K562 (cell line): Measurements from ENCODE around the gene ANKRD23. TPM values are rescaled to one million over a fixed set of nuclear protein-coding genes. Genes with fewer than 3 reads are reported as not detected.

ENCODE experiments used
- ATAC-seq: fragments of 200-7000 bp; cut with Tn5 transposase; 3 replicates; pipeline ENCODE4 v1.9.1; 2020; ENCODE audit warnings: moderate library complexity
- BruUV-seq: library from RNA; stranded (reverse); fragments of 400-500 nt; replicated peaks from 2 replicates; lab custom pipeline; 2021; lab: Mats Ljungman, UMichigan
- CTCF ChIA-PET: fragments of 300-600 bp; formaldehyde crosslinking; extraction: SDS; loops from one replicate; lab custom pipeline; 2021; ENCODE audit warnings: low intra/inter-chr PET ratio; lab: Yijun Ruan, JAX
- POLR2A ChIA-PET: fragments of 300-600, 350-650 bp; sonication (Branson Sonifier 250); formaldehyde crosslinking; extraction: SDS; loops from one replicate; lab custom pipeline; 2021; ENCODE audit warnings: antibody characterized with exemption, inconsistent platforms; lab: Yijun Ruan, JAX
- DNase-seq, 4 experiments: peaks; one replicate each; pipeline versions ENCODE4 v3.0.0 to v3.0.0-alpha.2; 2011 to 2018; ENCODE audit warnings: low spot score in 3 of 4, mixed read lengths in 3 of 4; ENCODE audit errors: extremely low read depth in 1 of 4
- FAIRE-seq: peaks from 2 replicates; lab custom pipeline; 2011; peaks lifted over from hg19 to GRCh38; lab: Jason Lieb, UNC
- H2AFZ ChIP-seq: 2 replicates; pipeline ENCODE4 v1.6.0; 2011; ENCODE audit warnings: low read depth, low read length, control low read depth, inconsistent platforms
- H3K27ac ChIP-seq: fragments of 200-600 bp; 3 replicates; pipeline ENCODE4 v1.8.0; 2011; ENCODE audit warnings: low read depth, mild to moderate bottlenecking, control low read depth, inconsistent platforms, low read length, moderate library complexity, mixed read lengths; ENCODE audit errors: extremely low read depth
- H3K27me3 ChIP-seq, 2 experiments: fragments of 300-600 bp in 1 of 2; 2 replicates in 1 of 2; 3 replicates in 1 of 2; pipeline versions ENCODE4 v1.6.0 to v1.8.0; 2011; ENCODE audit warnings: inconsistent platforms in 2 of 2, low read length in 2 of 2, mild to moderate bottlenecking in 1 of 2, mixed read lengths in 1 of 2, moderate library complexity in 1 of 2; ENCODE audit not compliant: control insufficient read depth in 2 of 2, insufficient read depth in 2 of 2
- H3K36me3 ChIP-seq: fragments of 300-600 bp; 3 replicates; pipeline ENCODE4 v1.8.0; 2011; ENCODE audit warnings: mild to moderate bottlenecking, low read length, inconsistent platforms; ENCODE audit not compliant: control insufficient read depth, insufficient read depth
- H3K4me1 ChIP-seq, 2 experiments: fragments of 200-600 bp in 1 of 2; replicated peaks in 1 of 2; 2 replicates in 1 of 2; 3 replicates in 1 of 2; pipeline versions ENCODE4 v1.5.1 to v1.8.0; 2011; ENCODE audit warnings: inconsistent platforms in 2 of 2, low read length in 2 of 2, mild to moderate bottlenecking in 1 of 2, mixed read lengths in 1 of 2, moderate library complexity in 1 of 2; ENCODE audit not compliant: control insufficient read depth in 2 of 2, insufficient read depth in 2 of 2
- H3K4me2 ChIP-seq: 2 replicates; pipeline ENCODE4 v1.6.1; 2011; ENCODE audit warnings: low read length, control low read depth, inconsistent platforms, mixed read lengths; ENCODE audit not compliant: insufficient read depth
- H3K4me3 ChIP-seq: fragments of 200-600 bp; sonication (generic), shearing (Covaris generic); 2 replicates; pipeline ENCODE4 v1.5.1; 2016; ENCODE audit warnings: control low read depth, inconsistent platforms
- H3K79me2 ChIP-seq: fragments of 200-600 bp; 3 replicates; pipeline ENCODE4 v1.8.0; 2011; ENCODE audit warnings: low read length, inconsistent platforms; ENCODE audit not compliant: control insufficient read depth, insufficient read depth
- H3K9ac ChIP-seq, 2 experiments: 2 replicates each; pipeline versions ENCODE4 v1.6.0 to v1.6.1; 2011; ENCODE audit warnings: low read depth in 2 of 2, low read length in 2 of 2, control low read depth in 1 of 2, inconsistent platforms in 1 of 2, mild to moderate bottlenecking in 1 of 2, mixed read lengths in 1 of 2; ENCODE audit not compliant: insufficient read depth in 1 of 2
- H3K9me1 ChIP-seq: one replicate; pipeline ENCODE4 v1.6.0; 2011; ENCODE audit warnings: inconsistent platforms, mild to moderate bottlenecking, low read length, moderate library complexity; ENCODE audit not compliant: control insufficient read depth, insufficient read depth
- H3K9me3 ChIP-seq: replicated peaks from 2 replicates; pipeline ENCODE4 v1.5.1; 2011; ENCODE audit warnings: low read depth, low read length, inconsistent platforms; ENCODE audit not compliant: control insufficient read depth, insufficient read depth
- H4K20me1 ChIP-seq: replicated peaks from 2 replicates; pipeline ENCODE4 v1.6.1; 2011; ENCODE audit warnings: low read length, inconsistent platforms, mixed read lengths; ENCODE audit not compliant: control insufficient read depth, insufficient read depth
- ARID1B ChIP-seq: fragments of 450-650 bp; IDR thresholded peaks from 2 replicates; pipeline ENCODE4 v1.6.1; 2016; ENCODE audit warnings: antibody characterized with exemption, mild to moderate bottlenecking, inconsistent platforms
- CREB3L1 ChIP-seq: fragments of 450-650 bp; IDR thresholded peaks from 2 replicates; pipeline ENCODE4 v1.6.1; 2014; ENCODE audit warnings: low read depth, mild to moderate bottlenecking, moderate library complexity, borderline replicate concordance
- DDX20 ChIP-seq: fragments of 450-650 bp; IDR thresholded peaks from 2 replicates; pipeline ENCODE4 v1.6.1; 2016; ENCODE audit warnings: missing genetic modification characterization, low read depth, mild to moderate bottlenecking, missing compliant biosample characterization, moderate library complexity
- FOXA3 ChIP-seq, 2 experiments: fragments of 450-650 bp in 1 of 2; sonication (generic) in 1 of 2; formaldehyde crosslinking; IDR thresholded peaks in 1 of 2; conservative IDR thresholded peaks in 1 of 2; 2 replicates each; pipeline versions ENCODE4 v1.4.0 to v1.8.0; 2020 to 2022; ENCODE audit warnings: mild to moderate bottlenecking in 2 of 2, missing genetic modification reagents in 1 of 2
- KAT8 ChIP-seq: fragments of 450-650 bp; IDR thresholded peaks from 2 replicates; pipeline ENCODE4 v1.6.1; 2016; ENCODE audit warnings: low read depth, mild to moderate bottlenecking
- MAX ChIP-seq: sonication (generic); formaldehyde crosslinking; IDR thresholded peaks from 2 replicates; pipeline ENCODE4 v1.9.0; 2022; ENCODE audit warnings: mild to moderate bottlenecking, missing genetic modification reagents
- MCM5 ChIP-seq: fragments of 450-650 bp; IDR thresholded peaks from 2 replicates; pipeline ENCODE4 v1.6.1; 2016; ENCODE audit warnings: low read depth
- PPARD ChIP-seq: fragments of 250-450 bp; sonication (Bioruptor Pico); IDR thresholded peaks from 2 replicates; pipeline ENCODE4 v1.8.0; 2022; ENCODE audit warnings: inconsistent platforms, mild to moderate bottlenecking, moderate library complexity
- SMARCA4 ChIP-seq: fragments of 450-650 bp; IDR thresholded peaks from 2 replicates; pipeline ENCODE4 v1.6.1; 2016
- SRSF7 ChIP-seq: fragments of 200-400 bp; formaldehyde crosslinking; optimal IDR thresholded peaks from 2 replicates; pipeline ENCODE3; 2017; ENCODE audit warnings: mild to moderate bottlenecking, low read depth, low read length
- TGIF2 ChIP-seq: sonication (generic); formaldehyde crosslinking; IDR thresholded peaks from 2 replicates; pipeline ENCODE4 v1.8.1; 2022; ENCODE audit warnings: mild to moderate bottlenecking, missing genetic modification reagents, moderate library complexity
- TSHZ1 ChIP-seq: fragments of 250-450 bp; sonication (Bioruptor Pico); IDR thresholded peaks from 2 replicates; pipeline ENCODE4 v1.4.0; 2020; ENCODE audit warnings: mild to moderate bottlenecking, moderate library complexity
- ZNF431 ChIP-seq: sonication (generic); formaldehyde crosslinking; IDR thresholded peaks from 2 replicates; pipeline ENCODE4 v1.8.0; 2022; ENCODE audit warnings: mild to moderate bottlenecking, missing genetic modification reagents
- WGBS: fragments of 100-300 bp; shearing (Covaris generic); methylation state at CpG from one replicate; pipeline ENCODE4 v1.1.6; 2016; ENCODE audit warnings: low coverage, mixed read lengths; ENCODE audit not compliant: insufficient coverage; ENCODE audit errors: missing lambda C conversion rate; 5-methylcytosine and 5-hydroxymethylcytosine counted together
- in situ Hi-C: fragments of 300-500 bp; cut with MboI; formaldehyde crosslinking; loops from 4 replicates; pipeline ENCODE4 v1.15.0; 2018; ENCODE audit warnings: inconsistent platforms, mixed read lengths
- intact Hi-C: fragments of 100-400 bp; cut with micrococcal nuclease; formaldehyde crosslinking; loops from 2 replicates; pipeline ENCODE4 v1.14.2; 2022
- polyA plus RNA-seq, 8 experiments: library from polyadenylated mRNA; depleted of rRNA in 4 of 8; stranded (reverse) in 5 of 8; unstranded in 3 of 8; fragments of >200 nt; fragmentation: Nextera tagmentation in 2 of 8; fragmentation: Illumina TruSeq in 1 of 8; extraction: Ambion mirVana in 2 of 8; extraction: Trizol in 1 of 8; gene quantifications; 2 replicates each; pipeline versions ENCODE4 v1.2.1 to v1.2.3, GENCODE V29; 2011 to 2014; ENCODE audit warnings: inconsistent platforms in 1 of 8, missing spikeins in 1 of 8
- total RNA-seq, 7 experiments: library from RNA; depleted of rRNA in 6 of 7; stranded (reverse); fragments of >200 nt in 6 of 7; fragmentation: Illumina TruSeq in 2 of 7; extraction: Trizol in 2 of 7; gene quantifications; 2 replicates each; pipeline versions ENCODE4 v1.2.1 to v1.2.3, GENCODE V29; 2011 to 2021; ENCODE audit warnings: low replicate concordance in 1 of 7
- TF ChIP-seq, protein P1 (sequence below): sonication (generic); formaldehyde crosslinking; IDR thresholded peaks from 2 replicates; pipeline ENCODE4 v1.8.1; 2023; ENCODE audit warnings: mild to moderate bottlenecking, missing genetic modification reagents

Gene ANKRD23
- total and polyA plus RNA-seq, 9 of the 15 experiments (the other 6 are each of a cell fraction or from before 2014, with no cell fraction given): 0.32 to 4.8 (median 2.8) TPM

- WGBS: 74% methylated on average over 7 of the region's 7 CpGs
- ATAC-seq (no peak), FAIRE-seq (no peak), DNase-seq (no peak)
- no peak overlapping the region for H2AFZ ChIP-seq
- no peaks in the 10 kb centered on the region for H3K9me1 ChIP-seq
- ChIA-PET CTCF (no interaction called here), POLR2A (interaction anchor here (0.6 to 2.0 kb wide), 3 partner anchors 10 to 266 kb away, joined by 3 to 4 read pairs (median 3); partner anchors contain the start of gene ARID5A)
- H3K4me1 ChIP-seq: peaks cover 0 to 10% of the 10 kb centered on the region in 2 experiments; a peak in 2 of 5 replicates
- H3K4me2 ChIP-seq: no peak overlapping the region
- no peaks in the 10 kb centered on the region for H3K9me3 ChIP-seq
- no peak overlapping the region for H3K9ac ChIP-seq
- intact Hi-C loops (loop anchor here (10.0 kb wide), 1 partner anchor 248 kb away; no protein-coding TSS in a partner anchor), in situ Hi-C loops (no loop called here)
- H4K20me1 ChIP-seq: no peaks in the 10 kb centered on the region
- no peaks in the 10 kb centered on the region for H3K27me3 ChIP-seq
- H3K4me3 ChIP-seq: no peak overlapping the region
- H3K36me3 ChIP-seq: peaks cover 25% of the 10 kb centered on the region; the same call in 2 of the 3 replicates
- H3K27ac ChIP-seq: no peak overlapping the region
- no TSS peak for BruUV-seq
- H3K79me2 ChIP-seq: no peaks in the 10 kb centered on the region
- TF ChIP-seq ZNF431 (CRISPR knock-in tag): no peak
- no peak for TF ChIP-seq ARID1B
- TF ChIP-seq SMARCA4: no peak
- TF ChIP-seq PPARD (CRISPR knock-in tag): no peak
- TF ChIP-seq KAT8: no peak
- TF ChIP-seq MAX (CRISPR knock-in tag): no peak
- TF ChIP-seq TSHZ1 (CRISPR knock-in tag): no peak
- TF ChIP-seq TGIF2 (CRISPR knock-in tag): no peak
- no peak for TF ChIP-seq MCM5
- no peak for TF ChIP-seq SRSF7
- TF ChIP-seq DDX20 (tag): no peak
- TF ChIP-seq CREB3L1: no peak
- TF ChIP-seq FOXA3 (CRISPR knock-in tag; conservative IDR thresholded peaks at IDR 0.05 in 1 of 2, IDR thresholded peaks at IDR 0.05 in 1 of 2): no peak
- TF ChIP-seq, protein P1, sequence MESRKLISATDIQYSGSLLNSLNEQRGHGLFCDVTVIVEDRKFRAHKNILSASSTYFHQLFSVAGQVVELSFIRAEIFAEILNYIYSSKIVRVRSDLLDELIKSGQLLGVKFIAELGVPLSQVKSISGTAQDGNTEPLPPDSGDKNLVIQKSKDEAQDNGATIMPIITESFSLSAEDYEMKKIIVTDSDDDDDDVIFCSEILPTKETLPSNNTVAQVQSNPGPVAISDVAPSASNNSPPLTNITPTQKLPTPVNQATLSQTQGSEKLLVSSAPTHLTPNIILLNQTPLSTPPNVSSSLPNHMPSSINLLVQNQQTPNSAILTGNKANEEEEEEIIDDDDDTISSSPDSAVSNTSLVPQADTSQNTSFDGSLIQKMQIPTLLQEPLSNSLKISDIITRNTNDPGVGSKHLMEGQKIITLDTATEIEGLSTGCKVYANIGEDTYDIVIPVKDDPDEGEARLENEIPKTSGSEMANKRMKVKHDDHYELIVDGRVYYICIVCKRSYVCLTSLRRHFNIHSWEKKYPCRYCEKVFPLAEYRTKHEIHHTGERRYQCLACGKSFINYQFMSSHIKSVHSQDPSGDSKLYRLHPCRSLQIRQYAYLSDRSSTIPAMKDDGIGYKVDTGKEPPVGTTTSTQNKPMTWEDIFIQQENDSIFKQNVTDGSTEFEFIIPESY: no peak
These were observed 41.1 kb downstream of the ANKRD23 start for GRCh38 chr2:96802721-96803120.
